Measurements from ENCODE around the gene RASL10A. TPM values are rescaled to one million over a fixed set of nuclear protein-coding genes. Genes with fewer than 3 reads are reported as not detected.

RASL10A gene
- polyA plus RNA-seq, 3 donors = 0.35 to 2.1 (median 0.50) TPM

DNA sequence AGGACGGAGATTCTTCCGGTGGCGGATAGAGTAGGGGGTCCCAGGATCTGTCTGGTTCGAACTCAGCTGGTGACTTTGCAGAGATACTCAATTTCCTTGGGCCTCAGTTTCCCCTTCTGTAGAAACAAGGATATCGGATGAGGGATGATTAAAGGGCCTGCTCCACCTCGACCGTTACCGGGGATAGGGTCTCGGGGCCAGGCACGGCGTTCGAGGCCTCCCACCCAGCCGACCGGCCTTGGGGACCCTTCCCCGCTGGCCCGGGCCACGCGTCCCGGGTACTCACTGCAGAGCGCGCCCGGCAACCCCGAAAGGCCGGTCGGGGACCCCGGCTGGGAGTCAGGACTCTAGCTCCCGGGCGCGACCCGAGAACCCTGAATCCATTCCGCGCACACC lies 48.0 kb downstream of the RASL10A start:
- H3K4me1 ChIP-seq (ENCODE audit: control insufficient read depth in 1 of 2, insufficient read depth in 2 of 2, low read length in 2 of 2) = peaks cover 33 to 41% of the 10 kb centered on the region in 2 donors
- intact Hi-C loops (cut with micrococcal nuclease) = loop anchor here (5.0 to 10.0 kb wide), 2 partner anchors 35 to 117 kb away; partner anchors contain the start of gene AP1B1 (in 1 of the 2)
- peaks cover 17 to 22% of the 10 kb centered on the region in 2 donors for H3K36me3 ChIP-seq (replicated peaks in 1 of 2; ENCODE audit: control insufficient read depth in 1 of 2, insufficient read depth in 2 of 2, low read length in 2 of 2)
- Mint-ChIP-seq H3K36me3 (peaks cover 18 to 20% of the 10 kb centered on the region in 2 donors), H3K27ac (peak overlapping the region; percentile 97 to 100 (median 100)), H3K27me3 (ENCODE audit: low read depth in 3 of 3) (peaks cover 0 to 2% (median 0%) of the 10 kb centered on the region in 3 donors), H3K4me1 (peaks cover 46% of the 10 kb centered on the region), H3K9me3 (no peaks in the 10 kb centered on the region), H3K4me3 (peak overlapping the region; percentile 93 to 98)
- peak overlapping the region; percentile 38 to 100 for H3K27ac ChIP-seq (ENCODE audit: low read depth in 1 of 2, low read length in 2 of 2)
- peak overlapping the region; percentile 99 for H3K9ac ChIP-seq (ENCODE audit: insufficient read depth, low read length, poor library complexity, severe bottlenecking)
- no peaks in the 10 kb centered on the region for H3K27me3 ChIP-seq (ENCODE audit: control insufficient read depth in 2 of 2, insufficient read depth in 2 of 2, low read length in 2 of 2)
- TF ChIP-seq, protein P1, sequence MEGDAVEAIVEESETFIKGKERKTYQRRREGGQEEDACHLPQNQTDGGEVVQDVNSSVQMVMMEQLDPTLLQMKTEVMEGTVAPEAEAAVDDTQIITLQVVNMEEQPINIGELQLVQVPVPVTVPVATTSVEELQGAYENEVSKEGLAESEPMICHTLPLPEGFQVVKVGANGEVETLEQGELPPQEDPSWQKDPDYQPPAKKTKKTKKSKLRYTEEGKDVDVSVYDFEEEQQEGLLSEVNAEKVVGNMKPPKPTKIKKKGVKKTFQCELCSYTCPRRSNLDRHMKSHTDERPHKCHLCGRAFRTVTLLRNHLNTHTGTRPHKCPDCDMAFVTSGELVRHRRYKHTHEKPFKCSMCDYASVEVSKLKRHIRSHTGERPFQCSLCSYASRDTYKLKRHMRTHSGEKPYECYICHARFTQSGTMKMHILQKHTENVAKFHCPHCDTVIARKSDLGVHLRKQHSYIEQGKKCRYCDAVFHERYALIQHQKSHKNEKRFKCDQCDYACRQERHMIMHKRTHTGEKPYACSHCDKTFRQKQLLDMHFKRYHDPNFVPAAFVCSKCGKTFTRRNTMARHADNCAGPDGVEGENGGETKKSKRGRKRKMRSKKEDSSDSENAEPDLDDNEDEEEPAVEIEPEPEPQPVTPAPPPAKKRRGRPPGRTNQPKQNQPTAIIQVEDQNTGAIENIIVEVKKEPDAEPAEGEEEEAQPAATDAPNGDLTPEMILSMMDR (IDR thresholded peaks at IDR 0.05) = no peak
- peaks cover 55% of the 10 kb centered on the region for H3K79me2 ChIP-seq (ENCODE audit: insufficient read depth, low read length)
- no peaks in the 10 kb centered on the region for H3K9me3 ChIP-seq (replicated peaks in 1 of 2; ENCODE audit: control insufficient read depth in 1 of 2, insufficient read depth in 1 of 2, low read length in 2 of 2)
- H3K4me3 ChIP-seq (replicated peaks in 1 of 3; ENCODE audit: low read depth in 2 of 3, low read length in 3 of 3) = peak overlapping the region; percentile 68 to 86 (median 80)
- peak overlapping the region; percentile 88 for H2AFZ ChIP-seq (ENCODE audit: insufficient read depth, low read depth, low read length, poor library complexity, severe bottlenecking)
- peak overlapping the region; percentile 91 for H3K4me2 ChIP-seq (replicated peaks; ENCODE audit: extremely low read depth, low read length, poor library complexity, severe bottlenecking)
- peaks cover 41% of the 10 kb centered on the region for H4K20me1 ChIP-seq (ENCODE audit: insufficient read depth, low read length)
- no peak for DNase-seq
- WGBS (ENCODE audit: insufficient coverage) = 0% methylated on average over 28 of the region's 32 CpGs

DNA sequence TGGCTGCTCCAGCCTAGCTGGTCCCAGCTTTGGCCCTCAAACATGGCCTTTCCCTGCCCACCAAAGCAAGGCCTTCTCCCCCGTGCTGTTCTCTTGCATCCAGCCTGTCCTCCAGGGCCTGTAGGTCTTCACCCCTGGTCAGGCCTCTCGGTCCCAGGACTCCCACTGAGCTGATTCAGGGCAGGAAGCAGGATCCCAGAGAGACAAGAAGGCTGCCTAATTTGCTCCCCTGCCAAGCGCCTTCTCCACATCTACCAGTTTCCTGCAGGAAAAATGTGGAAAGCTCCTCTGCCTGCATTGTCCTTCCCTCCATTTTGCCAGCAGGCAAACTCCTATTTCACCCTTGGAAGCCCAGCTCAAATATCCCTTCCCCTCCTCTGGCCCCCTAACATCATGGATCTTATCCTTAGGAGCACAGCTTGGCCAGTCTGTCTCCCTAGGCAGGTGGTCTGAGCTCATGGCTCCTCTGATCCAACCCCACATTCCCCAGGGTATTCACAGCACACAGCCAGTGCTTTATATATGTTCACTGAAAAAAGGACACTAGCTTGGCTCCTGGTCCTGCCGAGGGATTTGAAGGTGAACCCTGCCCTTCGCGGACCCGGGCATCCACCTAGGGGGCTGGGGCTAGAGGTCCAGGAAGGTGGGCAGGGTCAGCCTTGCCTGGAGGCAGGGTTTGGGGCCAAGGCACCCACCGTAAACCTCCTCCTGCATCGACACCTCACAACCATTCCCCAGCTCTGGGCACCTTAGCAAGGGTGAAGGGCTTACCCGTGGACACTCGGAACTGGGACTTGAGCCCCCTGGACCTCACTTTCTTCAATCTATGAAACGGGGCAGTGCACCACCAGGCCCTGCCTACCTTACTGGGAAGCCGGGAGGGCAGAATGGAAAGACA lies 48.7 kb downstream of the RASL10A start:
- DNase-seq = no peak
- H3K4me1 ChIP-seq (ENCODE audit: control insufficient read depth in 1 of 2, insufficient read depth in 2 of 2, low read length in 2 of 2) = peaks cover 33 to 40% of the 10 kb centered on the region in 2 donors

More for the DNA sequence above, 48.7 kb downstream of the RASL10A start:
- Histone ChIP-seq H3K79me2 (ENCODE audit: insufficient read depth, low read length) (peaks cover 49% of the 10 kb centered on the region), H3K9ac (ENCODE audit: insufficient read depth, low read length, poor library complexity, severe bottlenecking) (peak overlapping the region; percentile 99), H2AFZ (ENCODE audit: insufficient read depth, low read depth, low read length, poor library complexity, severe bottlenecking) (peak overlapping the region; percentile 88), H3K4me3 (replicated peaks in 1 of 3; ENCODE audit: low read depth in 2 of 3, low read length in 3 of 3) (peak overlapping the region; percentile 68 to 86 (median 80)), H3K27me3 (ENCODE audit: control insufficient read depth in 2 of 2, insufficient read depth in 2 of 2, low read length in 2 of 2) (no peaks in the 10 kb centered on the region), H4K20me1 (ENCODE audit: insufficient read depth, low read length) (peaks cover 34% of the 10 kb centered on the region), H3K36me3 (replicated peaks in 1 of 2; ENCODE audit: control insufficient read depth in 1 of 2, insufficient read depth in 2 of 2, low read length in 2 of 2) (peaks cover 11 to 15% of the 10 kb centered on the region in 2 donors), H3K4me2 (replicated peaks; ENCODE audit: extremely low read depth, low read length, poor library complexity, severe bottlenecking) (peak overlapping the region; percentile 91), H3K9me3 (replicated peaks in 1 of 2; ENCODE audit: control insufficient read depth in 1 of 2, insufficient read depth in 1 of 2, low read length in 2 of 2) (no peaks in the 10 kb centered on the region), H3K27ac (ENCODE audit: low read depth in 1 of 2, low read length in 2 of 2) (peak overlapping the region; percentile 38 to 100)
- Mint-ChIP-seq H3K4me1 (peaks cover 41% of the 10 kb centered on the region), H3K4me3 (peak overlapping the region; percentile 93 to 98), H3K27ac (peak overlapping the region; percentile 97 to 100 (median 100)), H3K27me3 (ENCODE audit: low read depth in 3 of 3) (peaks cover 0 to 4% (median 2%) of the 10 kb centered on the region in 3 donors), H3K9me3 (no peaks in the 10 kb centered on the region), H3K36me3 (peaks cover 13 to 14% of the 10 kb centered on the region in 2 donors)
- intact Hi-C loops (cut with micrococcal nuclease) = loop anchor here (5.0 to 10.0 kb wide), 2 partner anchors 35 to 118 kb away; partner anchors contain the start of gene AP1B1 (in 1 of the 2)
- TF ChIP-seq, protein P1 (IDR thresholded peaks at IDR 0.05) = no peak
- WGBS (ENCODE audit: insufficient coverage) = 42% methylated on average over 7 of the region's 13 CpGs
